Ovary (tissue), 3 donors: ENCODE measurements around the gene EGR1.
"Not testable (repeated sequence)": the region's sequence is repeated elsewhere in the genome, so short reads cannot be mapped to it uniquely, and the experiment has no call there.

Source experiments
- CTCF ChIP-seq, 3 donors: fragments of 450-650 bp in 2 of 3; fragments of 200-600 bp in 1 of 3; IDR thresholded peaks; one replicate each; pipeline versions ENCODE4 v1.5.1 to v1.8.0; 2016 to 2022; ENCODE audit warnings: antibody characterized with exemption in 3 of 3, mild to moderate bottlenecking in 1 of 3
- EP300 ChIP-seq: sonication (generic); formaldehyde crosslinking; IDR thresholded peaks from one replicate; pipeline ENCODE4 v1.6.1; 2017; ENCODE audit warnings: antibody characterized with exemption
- POLR2A ChIP-seq: fragments of 450-650 bp; IDR thresholded peaks from one replicate; pipeline ENCODE4 v1.6.1; 2017; ENCODE audit warnings: antibody characterized with exemption, mild to moderate bottlenecking, moderate library complexity
- donor health status: DM: no; HTN: no; CAD: no.

GRCh38 chr5:138507485-138507884 is 42.2 kb downstream of the EGR1 start:
- TF ChIP-seq CTCF (IDR thresholded peaks at IDR 0.05); POLR2A; EP300: not testable (repeated sequence)
